ENCODE data around the gene UBALD1. TPM values are rescaled to one million over a fixed set of nuclear protein-coding genes. Genes with fewer than 3 reads are reported as not detected.
A peak's percentile ranks its signal among the peaks of the same experiment; 100 is the strongest.

UBALD1 gene
- total RNA-seq, 1 donor = 9.4 TPM

- TF ChIP-seq, protein P1, sequence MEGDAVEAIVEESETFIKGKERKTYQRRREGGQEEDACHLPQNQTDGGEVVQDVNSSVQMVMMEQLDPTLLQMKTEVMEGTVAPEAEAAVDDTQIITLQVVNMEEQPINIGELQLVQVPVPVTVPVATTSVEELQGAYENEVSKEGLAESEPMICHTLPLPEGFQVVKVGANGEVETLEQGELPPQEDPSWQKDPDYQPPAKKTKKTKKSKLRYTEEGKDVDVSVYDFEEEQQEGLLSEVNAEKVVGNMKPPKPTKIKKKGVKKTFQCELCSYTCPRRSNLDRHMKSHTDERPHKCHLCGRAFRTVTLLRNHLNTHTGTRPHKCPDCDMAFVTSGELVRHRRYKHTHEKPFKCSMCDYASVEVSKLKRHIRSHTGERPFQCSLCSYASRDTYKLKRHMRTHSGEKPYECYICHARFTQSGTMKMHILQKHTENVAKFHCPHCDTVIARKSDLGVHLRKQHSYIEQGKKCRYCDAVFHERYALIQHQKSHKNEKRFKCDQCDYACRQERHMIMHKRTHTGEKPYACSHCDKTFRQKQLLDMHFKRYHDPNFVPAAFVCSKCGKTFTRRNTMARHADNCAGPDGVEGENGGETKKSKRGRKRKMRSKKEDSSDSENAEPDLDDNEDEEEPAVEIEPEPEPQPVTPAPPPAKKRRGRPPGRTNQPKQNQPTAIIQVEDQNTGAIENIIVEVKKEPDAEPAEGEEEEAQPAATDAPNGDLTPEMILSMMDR (IDR thresholded peaks at IDR 0.05; ENCODE audit: extremely low read depth, low read depth, low read length) = no peak
- no peak overlapping the region for H2AFZ ChIP-seq (ENCODE audit: low read length)
- peak overlapping the region; percentile 87 for H3K4me3 ChIP-seq (ENCODE audit: insufficient read depth, low read length)
- DNase-seq (ENCODE audit: insufficient read length, low spot score, missing footprints) = peak; percentile 93
- no peaks in the 10 kb centered on the region for H3K9me3 ChIP-seq (ENCODE audit: low read depth, low read length)
- H3K27me3 ChIP-seq (ENCODE audit: insufficient read depth, low read length) = no peaks in the 10 kb centered on the region
- H3K79me2 ChIP-seq (ENCODE audit: insufficient read depth, low read length) = peaks cover 40% of the 10 kb centered on the region
- peaks cover 24% of the 10 kb centered on the region for H3K4me1 ChIP-seq (ENCODE audit: insufficient read depth, low read length)
- H3K27ac ChIP-seq (ENCODE audit: low read depth, low read length) = peak overlapping the region; percentile 48
- no peaks in the 10 kb centered on the region for H3K36me3 ChIP-seq (ENCODE audit: insufficient read depth, low read length)
- peak overlapping the region; percentile 90 for H3K4me2 ChIP-seq (ENCODE audit: insufficient read depth, low read length)
- peaks cover 30% of the 10 kb centered on the region for H4K20me1 ChIP-seq (ENCODE audit: insufficient read depth, low read length)
Observed at GRCh38 chr16:4612977-4613635, 1.6 kb downstream of the UBALD1 start.

DNA sequence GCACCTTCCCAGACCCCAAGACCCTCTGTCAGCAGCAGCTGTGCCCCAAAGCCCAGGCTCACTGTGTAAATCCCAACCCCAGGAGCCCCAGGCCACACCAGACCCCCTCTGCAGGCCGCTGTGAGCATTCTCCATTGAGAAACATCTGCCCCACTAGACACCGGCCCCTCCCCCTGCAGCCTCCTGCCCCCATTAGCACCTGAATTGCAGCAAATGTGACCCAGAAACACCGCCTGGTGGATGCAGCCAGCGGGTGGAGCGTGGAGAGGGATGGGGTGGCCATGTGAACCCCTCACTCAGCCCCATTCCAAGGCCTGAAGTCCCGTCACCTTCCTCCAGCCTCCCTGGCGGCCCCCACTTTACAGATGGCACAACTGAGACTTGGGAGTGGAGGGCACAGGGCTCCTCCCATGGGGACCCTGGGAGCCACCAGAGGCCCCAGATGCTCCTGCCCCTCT, 2.2 kb downstream of the UBALD1 start:
- Histone ChIP-seq H2AFZ (ENCODE audit: low read length) (no peak overlapping the region), H3K4me1 (ENCODE audit: insufficient read depth, low read length) (peaks cover 24% of the 10 kb centered on the region), H4K20me1 (ENCODE audit: insufficient read depth, low read length) (peaks cover 30% of the 10 kb centered on the region), H3K27ac (ENCODE audit: low read depth, low read length) (no peak overlapping the region), H3K79me2 (ENCODE audit: insufficient read depth, low read length) (peaks cover 40% of the 10 kb centered on the region), H3K27me3 (ENCODE audit: insufficient read depth, low read length) (no peaks in the 10 kb centered on the region), H3K4me3 (ENCODE audit: insufficient read depth, low read length) (no peak overlapping the region), H3K4me2 (ENCODE audit: insufficient read depth, low read length) (no peak overlapping the region), H3K36me3 (ENCODE audit: insufficient read depth, low read length) (no peaks in the 10 kb centered on the region), H3K9me3 (ENCODE audit: low read depth, low read length) (no peaks in the 10 kb centered on the region)
- TF ChIP-seq, protein P1 (IDR thresholded peaks at IDR 0.05; ENCODE audit: extremely low read depth, low read depth, low read length) = no peak
- peak; percentile 88 for DNase-seq (ENCODE audit: insufficient read length, low spot score, missing footprints)

GRCh38 chr16:4611337-4612021, 3.2 kb downstream of the UBALD1 start:
- H3K4me1 ChIP-seq (ENCODE audit: insufficient read depth, low read length) = peaks cover 17% of the 10 kb centered on the region
- H3K36me3 ChIP-seq (ENCODE audit: insufficient read depth, low read length) = no peaks in the 10 kb centered on the region
- TF ChIP-seq, protein P1 (IDR thresholded peaks at IDR 0.05; ENCODE audit: extremely low read depth, low read depth, low read length) = no peak
- no peak overlapping the region for H3K27ac ChIP-seq (ENCODE audit: low read depth, low read length)
- H3K79me2 ChIP-seq (ENCODE audit: insufficient read depth, low read length) = peaks cover 40% of the 10 kb centered on the region
- peaks cover 32% of the 10 kb centered on the region for H4K20me1 ChIP-seq (ENCODE audit: insufficient read depth, low read length)
- H3K9me3 ChIP-seq (ENCODE audit: low read depth, low read length) = no peaks in the 10 kb centered on the region
- no peak overlapping the region for H3K4me2 ChIP-seq (ENCODE audit: insufficient read depth, low read length)
- DNase-seq (ENCODE audit: insufficient read length, low spot score, missing footprints) = peak; percentile 87
- no peaks in the 10 kb centered on the region for H3K27me3 ChIP-seq (ENCODE audit: insufficient read depth, low read length)
- H2AFZ ChIP-seq (ENCODE audit: low read length) = no peak overlapping the region
- no peak overlapping the region for H3K4me3 ChIP-seq (ENCODE audit: insufficient read depth, low read length)
